PC-3 (cell line): ENCODE data around the gene AGAP1. TPM values are rescaled to one million over a fixed set of nuclear protein-coding genes. Genes with fewer than 3 reads are reported as not detected.

Experiments used
- ATAC-seq: fragments of 200-7000 bp; cut with Tn5 transposase; 2 replicates; pipeline ENCODE4 v1.9.1; 2020; ENCODE audit warnings: mild to moderate bottlenecking, moderate library complexity
- BruUV-seq: library from RNA; stranded (reverse); fragments of 400-500 nt; replicated peaks from 2 replicates; lab custom pipeline; 2021; lab: Mats Ljungman, UMichigan
- CTCF ChIA-PET: fragments of 300-600 bp; sonication (Branson Sonifier 250); formaldehyde crosslinking; loops from one replicate; lab custom pipeline; 2022; ENCODE audit warnings: antibody characterized with exemption; lab: Charles Lee
- POLR2A ChIA-PET: fragments of 300-600 bp; sonication (Branson Sonifier 250); formaldehyde crosslinking; loops from one replicate; lab custom pipeline; 2022; ENCODE audit warnings: antibody characterized with exemption; ENCODE audit not compliant: unreplicated experiment; lab: Charles Lee
- DNase-seq: peaks from one replicate; pipeline ENCODE4 v3.0.0-alpha.2; 2015
- H2AFZ ChIP-seq: fragments of 300-600 bp; sonication (generic); 2 replicates; pipeline ENCODE4 v1.6.0; 2016; ENCODE audit warnings: antibody characterized with exemption, low read length
- H3F3A ChIP-seq: fragments of 300-600 bp; sonication (generic); one replicate; pipeline ENCODE4 v1.6.0; 2017; ENCODE audit warnings: antibody characterized with exemption, low read length, control low read depth, mild to moderate bottlenecking; ENCODE audit not compliant: unreplicated experiment
- H3K27ac ChIP-seq: fragments of 300-600 bp; sonication (generic); 2 replicates; pipeline ENCODE4 v1.5.1; 2016; ENCODE audit warnings: mild to moderate bottlenecking, low read length
- H3K27me3 ChIP-seq: fragments of 300-600 bp; sonication (generic); 2 replicates; pipeline ENCODE4 v1.6.1; 2016; ENCODE audit warnings: low read length, mixed read lengths
- H3K36me3 ChIP-seq: fragments of 300-600 bp; sonication (generic); 2 replicates; pipeline ENCODE4 v1.6.1; 2016; ENCODE audit warnings: low read depth, mixed run types, low read length, mixed read lengths
- H3K4me1 ChIP-seq: fragments of 300-600 bp; sonication (generic); 2 replicates; pipeline ENCODE4 v1.5.1; 2016; ENCODE audit warnings: low read length; ENCODE audit not compliant: insufficient read depth
- H3K4me2 ChIP-seq: fragments of 300-600 bp; sonication (generic); 2 replicates; pipeline ENCODE4 v1.6.0; 2016; ENCODE audit warnings: low read length
- H3K4me3 ChIP-seq: fragments of 300-600 bp; sonication (generic); 2 replicates; pipeline ENCODE4 v1.5.1; 2016; ENCODE audit warnings: mild to moderate bottlenecking, low read length, mixed read lengths
- H3K79me2 ChIP-seq: fragments of 300-600 bp; sonication (generic); 2 replicates; pipeline ENCODE4 v1.6.1; 2017; ENCODE audit warnings: low read length, mixed read lengths
- H3K9ac ChIP-seq: fragments of 300-600 bp; sonication (generic); 2 replicates; pipeline ENCODE4 v1.6.0; 2016; ENCODE audit warnings: mild to moderate bottlenecking, low read length
- H3K9me2 ChIP-seq: fragments of 300-600 bp; sonication (generic); replicated peaks from 2 replicates; pipeline ENCODE4 v1.6.1; 2016; ENCODE audit warnings: mixed run types, low read length, mixed read lengths
- H3K9me3 ChIP-seq: fragments of 300-600 bp; sonication (generic); 2 replicates; pipeline ENCODE4 v1.6.1; 2016; ENCODE audit warnings: low read length, mixed read lengths
- H4K20me1 ChIP-seq: fragments of 300-600 bp; sonication (generic); 2 replicates; pipeline ENCODE4 v1.6.1; 2016; ENCODE audit warnings: low read length, mixed read lengths
- EZH2 ChIP-seq: fragments of 300-600 bp; sonication (generic); IDR thresholded peaks from one replicate; pipeline ENCODE4 v1.6.1; 2017; ENCODE audit warnings: antibody characterized with exemption, mild to moderate bottlenecking, low read length; ENCODE audit not compliant: unreplicated experiment
- EZH2phosphoT487 ChIP-seq: fragments of 300-600 bp; sonication (generic); IDR thresholded peaks from 2 replicates; pipeline ENCODE4 v1.6.1; 2018; ENCODE audit warnings: mild to moderate bottlenecking, antibody characterized with exemption, low read length, borderline replicate concordance
- intact Hi-C: fragments of 100-400 bp; cut with micrococcal nuclease; formaldehyde crosslinking; loops from 2 replicates; pipeline ENCODE4 v1.9.0; 2023
- total RNA-seq: library from RNA; depleted of rRNA; stranded (reverse); fragments of >200 nt; gene quantifications from 2 replicates; pipeline ENCODE4 v1.2.3, GENCODE V29; 2014
- TF ChIP-seq, protein P1 (sequence below): fragments of 300-600 bp; sonication (generic); conservative IDR thresholded peaks from 2 replicates; pipeline ENCODE4 v1.5.1; 2017; ENCODE audit warnings: antibody characterized with exemption, low read depth, mild to moderate bottlenecking, low read length

AGAP1 gene
- total RNA-seq, 1 experiment from 2014 or later = 31.0 TPM

DNA sequence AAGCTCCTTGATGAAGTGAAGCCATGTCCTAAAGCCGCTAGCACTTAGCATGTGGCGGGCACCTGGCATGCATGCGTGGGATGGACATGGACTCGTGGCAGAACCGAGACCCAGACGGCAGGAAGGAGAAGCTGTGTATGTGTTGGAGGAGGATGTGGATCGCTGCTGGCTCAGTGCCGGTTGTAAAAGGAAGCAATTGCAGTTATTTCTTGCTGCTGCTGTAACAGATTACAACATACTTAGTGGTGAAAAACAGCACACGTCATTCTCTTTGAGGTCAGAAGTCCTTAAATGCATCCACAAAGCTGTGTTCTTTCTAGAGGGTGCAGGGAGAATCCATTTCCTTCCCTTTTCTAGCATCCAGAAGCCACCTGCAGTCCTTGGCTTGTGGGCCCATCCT lies 74.6 kb downstream of the AGAP1 start:
- TF ChIP-seq, protein P1, sequence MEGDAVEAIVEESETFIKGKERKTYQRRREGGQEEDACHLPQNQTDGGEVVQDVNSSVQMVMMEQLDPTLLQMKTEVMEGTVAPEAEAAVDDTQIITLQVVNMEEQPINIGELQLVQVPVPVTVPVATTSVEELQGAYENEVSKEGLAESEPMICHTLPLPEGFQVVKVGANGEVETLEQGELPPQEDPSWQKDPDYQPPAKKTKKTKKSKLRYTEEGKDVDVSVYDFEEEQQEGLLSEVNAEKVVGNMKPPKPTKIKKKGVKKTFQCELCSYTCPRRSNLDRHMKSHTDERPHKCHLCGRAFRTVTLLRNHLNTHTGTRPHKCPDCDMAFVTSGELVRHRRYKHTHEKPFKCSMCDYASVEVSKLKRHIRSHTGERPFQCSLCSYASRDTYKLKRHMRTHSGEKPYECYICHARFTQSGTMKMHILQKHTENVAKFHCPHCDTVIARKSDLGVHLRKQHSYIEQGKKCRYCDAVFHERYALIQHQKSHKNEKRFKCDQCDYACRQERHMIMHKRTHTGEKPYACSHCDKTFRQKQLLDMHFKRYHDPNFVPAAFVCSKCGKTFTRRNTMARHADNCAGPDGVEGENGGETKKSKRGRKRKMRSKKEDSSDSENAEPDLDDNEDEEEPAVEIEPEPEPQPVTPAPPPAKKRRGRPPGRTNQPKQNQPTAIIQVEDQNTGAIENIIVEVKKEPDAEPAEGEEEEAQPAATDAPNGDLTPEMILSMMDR = no peak
- TF ChIP-seq EZH2phosphoT487 (no peak), EZH2 (no peak)
- H4K20me1 ChIP-seq = peaks cover 10% of the 10 kb centered on the region; the same call in 1 of the 2 replicates

DNA sequence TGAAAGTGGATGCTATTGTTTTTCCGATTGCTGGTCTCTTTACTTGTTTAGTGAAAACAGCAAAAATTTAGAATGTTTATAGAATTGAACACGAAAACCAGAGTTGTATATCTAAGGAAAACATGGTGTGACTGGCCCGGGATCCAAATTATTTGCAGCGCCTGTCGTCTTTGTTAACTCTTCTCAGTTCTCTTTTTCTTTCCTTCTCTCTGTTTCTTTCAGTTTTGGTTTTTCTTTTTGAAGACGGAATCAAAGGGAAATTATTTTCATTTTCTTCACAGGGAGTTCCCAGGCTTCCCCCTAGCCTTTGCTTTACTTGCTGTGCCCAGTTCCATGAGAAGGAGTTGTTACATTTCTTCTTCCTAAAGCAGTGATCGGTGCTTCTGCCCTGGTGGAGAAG lies 76.0 kb downstream of the AGAP1 start:
- ATAC-seq (no peak), DNase-seq (no peak)
- no TSS peak for BruUV-seq
- Histone ChIP-seq H3K36me3 (peaks cover 6% of the 10 kb centered on the region; the same call in 1 of the 2 replicates), H3K9ac (no peak overlapping the region), H3F3A (no peaks in the 10 kb centered on the region), H3K4me2 (no peak overlapping the region), H3K9me3 (no peaks in the 10 kb centered on the region), H2AFZ (no peak overlapping the region), H3K4me3 (no peak overlapping the region), H3K79me2 (peaks cover 97% of the 10 kb centered on the region), H3K4me1 (no peaks in the 10 kb centered on the region), H4K20me1 (peaks cover 12% of the 10 kb centered on the region; the same call in 1 of the 2 replicates), H3K9me2 (no peaks in the 10 kb centered on the region), H3K27me3 (no peaks in the 10 kb centered on the region), H3K27ac (no peak overlapping the region)
- TF ChIP-seq EZH2phosphoT487 (no peak), EZH2 (no peak)
- TF ChIP-seq, protein P1 = no peak
- ChIA-PET CTCF (no interaction called here), POLR2A (no interaction called here)
- intact Hi-C loops = no loop called here

More for the DNA sequence above, 74.6 kb downstream of the AGAP1 start:
- DNase-seq (no peak), ATAC-seq (no peak)
- H3K4me2 ChIP-seq = no peak overlapping the region
- H3K9me2 ChIP-seq = no peaks in the 10 kb centered on the region
- CTCF ChIA-PET = interaction anchor here (0.6 kb wide), 1 partner anchor 620 kb away, joined by 3 read pairs; no protein-coding TSS in a partner anchor
- peaks cover 4% of the 10 kb centered on the region; the same call in 1 of the 2 replicates for H3K4me1 ChIP-seq
- H2AFZ ChIP-seq = no peak overlapping the region
- no peaks in the 10 kb centered on the region for H3F3A ChIP-seq
- no peak overlapping the region for H3K27ac ChIP-seq
- no peak overlapping the region for H3K9ac ChIP-seq
- H3K36me3 ChIP-seq = peaks cover 6% of the 10 kb centered on the region; the same call in 1 of the 2 replicates
- POLR2A ChIA-PET = no interaction called here
- intact Hi-C loops = no loop called here
- no peak overlapping the region for H3K4me3 ChIP-seq
- H3K79me2 ChIP-seq = peaks cover 97% of the 10 kb centered on the region
- no TSS peak for BruUV-seq
- H3K27me3 ChIP-seq = no peaks in the 10 kb centered on the region
- no peaks in the 10 kb centered on the region for H3K9me3 ChIP-seq

DNA sequence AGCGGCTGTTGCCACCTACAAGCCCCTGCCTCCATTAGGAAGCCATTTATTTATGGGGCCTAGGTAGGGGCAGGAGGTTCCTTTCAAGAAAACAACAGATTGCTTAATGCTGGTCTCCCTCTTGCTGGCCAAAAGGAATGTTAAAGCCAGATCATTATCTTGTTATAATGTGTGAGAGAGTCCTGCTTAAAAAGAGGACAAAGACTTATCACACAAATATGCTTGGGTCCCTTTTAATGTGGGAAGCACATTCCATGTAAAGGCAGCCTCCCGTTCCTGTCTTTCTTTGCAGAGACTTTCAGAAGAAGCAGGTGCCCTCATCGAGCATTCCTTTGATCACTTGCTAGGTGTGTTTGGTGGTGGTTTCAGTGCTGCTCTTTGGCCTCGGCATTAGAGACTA lies 76.4 kb downstream of the AGAP1 start:
- H2AFZ ChIP-seq = no peak overlapping the region
- H4K20me1 ChIP-seq = peaks cover 13% of the 10 kb centered on the region; the same call in 1 of the 2 replicates
- ATAC-seq (no peak), DNase-seq (no peak)
- no peaks in the 10 kb centered on the region for H3K9me2 ChIP-seq
- no TSS peak for BruUV-seq
- peaks cover 97% of the 10 kb centered on the region for H3K79me2 ChIP-seq
- no peak overlapping the region for H3K4me3 ChIP-seq
- intact Hi-C loops = no loop called here
- H3K27ac ChIP-seq = no peak overlapping the region
- no peaks in the 10 kb centered on the region for H3K27me3 ChIP-seq
- POLR2A ChIA-PET = no interaction called here
- H3K4me1 ChIP-seq = no peaks in the 10 kb centered on the region
- peaks cover 6% of the 10 kb centered on the region; the same call in 1 of the 2 replicates for H3K36me3 ChIP-seq
- no peak overlapping the region for H3K9ac ChIP-seq
- H3F3A ChIP-seq = no peaks in the 10 kb centered on the region
- CTCF ChIA-PET = no interaction called here
- H3K9me3 ChIP-seq = no peaks in the 10 kb centered on the region
- H3K4me2 ChIP-seq = no peak overlapping the region
- TF ChIP-seq EZH2phosphoT487 = no peak
- TF ChIP-seq, protein P1 = no peak
- no peak for TF ChIP-seq EZH2
